ENCODE measurements around the gene GTPBP3.

GTPBP3 gene

GRCh38 chr19:17347361-17347760 is 10.0 kb downstream of the GTPBP3 start:
- no peak for TF ChIP-seq CTCF (IDR thresholded peaks at IDR 0.05; ENCODE audit: borderline replicate concordance, extremely low read depth, low read length, poor library complexity, severe bottlenecking)
- TF ChIP-seq EZH2 (IDR thresholded peaks at IDR 0.05; ENCODE audit: borderline replicate concordance, low read depth, low read length, severe bottlenecking), result no peak
- no peak for ATAC-seq (ENCODE audit: insufficient read depth, low read depth)
- H3K9ac ChIP-seq (ENCODE audit: low read depth, low read length), result no peak overlapping the region
- H3K4me1 ChIP-seq (ENCODE audit: insufficient read depth, low read length), result peaks cover 6% of the 10 kb centered on the region
- no peaks in the 10 kb centered on the region for H3K9me3 ChIP-seq (ENCODE audit: insufficient read depth, low read length, severe bottlenecking)
- no peak overlapping the region for H3K27ac ChIP-seq (ENCODE audit: low read length)
- H3K36me3 ChIP-seq (ENCODE audit: insufficient read depth, low read length), result peaks cover 3% of the 10 kb centered on the region; the same call in 1 of the 2 replicates
- DNase-seq, result no peak
- no peak overlapping the region for H3K4me3 ChIP-seq (ENCODE audit: low read depth in 1 of 2, low read length in 2 of 2)
- H3K4me2 ChIP-seq (ENCODE audit: insufficient read depth, low read length), result no peak overlapping the region
- no peak overlapping the region for H2AFZ ChIP-seq (ENCODE audit: low read depth, low read length)
- H4K20me1 ChIP-seq (ENCODE audit: insufficient read depth, low read length), result no peaks in the 10 kb centered on the region
- H3K27me3 ChIP-seq (ENCODE audit: insufficient read depth, low read length, poor library complexity), result no peaks in the 10 kb centered on the region
- H3K79me2 ChIP-seq (ENCODE audit: insufficient read depth, low read length), result no peaks in the 10 kb centered on the region

GRCh38 chr19:17347877-17348276 is 10.5 kb downstream of the GTPBP3 start:
- Histone ChIP-seq H3K36me3 (ENCODE audit: insufficient read depth, low read length) (no peaks in the 10 kb centered on the region), H3K9me3 (ENCODE audit: insufficient read depth, low read length, severe bottlenecking) (no peaks in the 10 kb centered on the region), H3K27ac (ENCODE audit: low read length) (no peak overlapping the region), H3K79me2 (ENCODE audit: insufficient read depth, low read length) (no peaks in the 10 kb centered on the region), H2AFZ (ENCODE audit: low read depth, low read length) (no peak overlapping the region), H3K4me1 (ENCODE audit: insufficient read depth, low read length) (peaks cover 6% of the 10 kb centered on the region), H3K9ac (ENCODE audit: low read depth, low read length) (no peak overlapping the region), H3K27me3 (ENCODE audit: insufficient read depth, low read length, poor library complexity) (no peaks in the 10 kb centered on the region), H3K4me3 (ENCODE audit: low read depth in 1 of 2, low read length in 2 of 2) (no peak overlapping the region), H3K4me2 (ENCODE audit: insufficient read depth, low read length) (no peak overlapping the region), H4K20me1 (ENCODE audit: insufficient read depth, low read length) (no peaks in the 10 kb centered on the region)
- DNase-seq, result no peak
- no peak for ATAC-seq (ENCODE audit: insufficient read depth, low read depth)
- no peak for TF ChIP-seq EZH2 (IDR thresholded peaks at IDR 0.05; ENCODE audit: borderline replicate concordance, low read depth, low read length, severe bottlenecking)
- TF ChIP-seq CTCF (IDR thresholded peaks at IDR 0.05; ENCODE audit: borderline replicate concordance, extremely low read depth, low read length, poor library complexity, severe bottlenecking), result no peak

- DNase-seq, result no peak
- no peaks in the 10 kb centered on the region for H3K27me3 ChIP-seq (ENCODE audit: insufficient read depth, low read length, poor library complexity)
- H3K9me3 ChIP-seq (ENCODE audit: insufficient read depth, low read length, severe bottlenecking), result no peaks in the 10 kb centered on the region
- TF ChIP-seq CTCF (IDR thresholded peaks at IDR 0.05; ENCODE audit: borderline replicate concordance, extremely low read depth, low read length, poor library complexity, severe bottlenecking), result no peak
- TF ChIP-seq EZH2 (IDR thresholded peaks at IDR 0.05; ENCODE audit: borderline replicate concordance, low read depth, low read length, severe bottlenecking), result no peak
- H4K20me1 ChIP-seq (ENCODE audit: insufficient read depth, low read length), result no peaks in the 10 kb centered on the region
- H3K36me3 ChIP-seq (ENCODE audit: insufficient read depth, low read length), result no peaks in the 10 kb centered on the region
- H3K4me1 ChIP-seq (ENCODE audit: insufficient read depth, low read length), result peaks cover 6% of the 10 kb centered on the region
- no peak overlapping the region for H3K4me2 ChIP-seq (ENCODE audit: insufficient read depth, low read length)
- no peak overlapping the region for H2AFZ ChIP-seq (ENCODE audit: low read depth, low read length)
- H3K79me2 ChIP-seq (ENCODE audit: insufficient read depth, low read length), result no peaks in the 10 kb centered on the region
- no peak for ATAC-seq (ENCODE audit: insufficient read depth, low read depth)
- no peak overlapping the region for H3K27ac ChIP-seq (ENCODE audit: low read length)
- no peak overlapping the region for H3K4me3 ChIP-seq (ENCODE audit: low read depth in 1 of 2, low read length in 2 of 2)
- no peak overlapping the region for H3K9ac ChIP-seq (ENCODE audit: low read depth, low read length)
Observed at GRCh38 chr19:17348700-17349099, 11.3 kb downstream of the GTPBP3 start.

Data from DND-41 (cell line).